Testis (tissue), 2 donors: ENCODE results near the gene KLF11.
"Not testable (repeated sequence)": the region's sequence is repeated elsewhere in the genome, so short reads cannot be mapped to it uniquely, and the experiment has no call there.

Experiments used
- CTCF ChIP-seq, 3 experiments: fragments of 450-650 bp in 2 of 3; fragments of 200-600 bp in 1 of 3; sonication (generic) in 1 of 3; IDR thresholded peaks; one replicate each; pipeline ENCODE4 v1.5.1; 2016 to 2019; ENCODE audit warnings: antibody characterized with exemption in 3 of 3, mild to moderate bottlenecking in 2 of 3, moderate library complexity in 1 of 3
- POLR2A ChIP-seq: fragments of 450-650 bp; IDR thresholded peaks from one replicate; pipeline ENCODE4 v1.6.1; 2017; ENCODE audit warnings: antibody characterized with exemption, mild to moderate bottlenecking, moderate library complexity

GRCh38 chr2:10091889-10092244 is 48.5 kb downstream of the KLF11 start:
- not testable (repeated sequence) for TF ChIP-seq CTCF (IDR thresholded peaks at IDR 0.05); POLR2A
